ENCODE results near the gene ZNF41.

- TF ChIP-seq POLR2AphosphoS5 (IDR thresholded peaks at IDR 0.05; ENCODE audit: low read depth) (no peak), EZH2 (IDR thresholded peaks at IDR 0.05; ENCODE audit: low read depth, unreplicated experiment) (no peak), JUNB (IDR thresholded peaks at IDR 0.05; ENCODE audit: unreplicated experiment) (no peak), STAT1 (IDR thresholded peaks at IDR 0.05; ENCODE audit: unreplicated experiment) (no peak), EZH2phosphoT487 (IDR thresholded peaks at IDR 0.05; ENCODE audit: unreplicated experiment) (no peak), NANOG (IDR thresholded peaks at IDR 0.05; ENCODE audit: borderline replicate concordance) (no peak)
- TF ChIP-seq, protein P1, sequence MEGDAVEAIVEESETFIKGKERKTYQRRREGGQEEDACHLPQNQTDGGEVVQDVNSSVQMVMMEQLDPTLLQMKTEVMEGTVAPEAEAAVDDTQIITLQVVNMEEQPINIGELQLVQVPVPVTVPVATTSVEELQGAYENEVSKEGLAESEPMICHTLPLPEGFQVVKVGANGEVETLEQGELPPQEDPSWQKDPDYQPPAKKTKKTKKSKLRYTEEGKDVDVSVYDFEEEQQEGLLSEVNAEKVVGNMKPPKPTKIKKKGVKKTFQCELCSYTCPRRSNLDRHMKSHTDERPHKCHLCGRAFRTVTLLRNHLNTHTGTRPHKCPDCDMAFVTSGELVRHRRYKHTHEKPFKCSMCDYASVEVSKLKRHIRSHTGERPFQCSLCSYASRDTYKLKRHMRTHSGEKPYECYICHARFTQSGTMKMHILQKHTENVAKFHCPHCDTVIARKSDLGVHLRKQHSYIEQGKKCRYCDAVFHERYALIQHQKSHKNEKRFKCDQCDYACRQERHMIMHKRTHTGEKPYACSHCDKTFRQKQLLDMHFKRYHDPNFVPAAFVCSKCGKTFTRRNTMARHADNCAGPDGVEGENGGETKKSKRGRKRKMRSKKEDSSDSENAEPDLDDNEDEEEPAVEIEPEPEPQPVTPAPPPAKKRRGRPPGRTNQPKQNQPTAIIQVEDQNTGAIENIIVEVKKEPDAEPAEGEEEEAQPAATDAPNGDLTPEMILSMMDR (conservative IDR thresholded peaks at IDR 0.05; ENCODE audit: low read depth in 2 of 2), result no peak
- TF ChIP-seq, protein P2, sequence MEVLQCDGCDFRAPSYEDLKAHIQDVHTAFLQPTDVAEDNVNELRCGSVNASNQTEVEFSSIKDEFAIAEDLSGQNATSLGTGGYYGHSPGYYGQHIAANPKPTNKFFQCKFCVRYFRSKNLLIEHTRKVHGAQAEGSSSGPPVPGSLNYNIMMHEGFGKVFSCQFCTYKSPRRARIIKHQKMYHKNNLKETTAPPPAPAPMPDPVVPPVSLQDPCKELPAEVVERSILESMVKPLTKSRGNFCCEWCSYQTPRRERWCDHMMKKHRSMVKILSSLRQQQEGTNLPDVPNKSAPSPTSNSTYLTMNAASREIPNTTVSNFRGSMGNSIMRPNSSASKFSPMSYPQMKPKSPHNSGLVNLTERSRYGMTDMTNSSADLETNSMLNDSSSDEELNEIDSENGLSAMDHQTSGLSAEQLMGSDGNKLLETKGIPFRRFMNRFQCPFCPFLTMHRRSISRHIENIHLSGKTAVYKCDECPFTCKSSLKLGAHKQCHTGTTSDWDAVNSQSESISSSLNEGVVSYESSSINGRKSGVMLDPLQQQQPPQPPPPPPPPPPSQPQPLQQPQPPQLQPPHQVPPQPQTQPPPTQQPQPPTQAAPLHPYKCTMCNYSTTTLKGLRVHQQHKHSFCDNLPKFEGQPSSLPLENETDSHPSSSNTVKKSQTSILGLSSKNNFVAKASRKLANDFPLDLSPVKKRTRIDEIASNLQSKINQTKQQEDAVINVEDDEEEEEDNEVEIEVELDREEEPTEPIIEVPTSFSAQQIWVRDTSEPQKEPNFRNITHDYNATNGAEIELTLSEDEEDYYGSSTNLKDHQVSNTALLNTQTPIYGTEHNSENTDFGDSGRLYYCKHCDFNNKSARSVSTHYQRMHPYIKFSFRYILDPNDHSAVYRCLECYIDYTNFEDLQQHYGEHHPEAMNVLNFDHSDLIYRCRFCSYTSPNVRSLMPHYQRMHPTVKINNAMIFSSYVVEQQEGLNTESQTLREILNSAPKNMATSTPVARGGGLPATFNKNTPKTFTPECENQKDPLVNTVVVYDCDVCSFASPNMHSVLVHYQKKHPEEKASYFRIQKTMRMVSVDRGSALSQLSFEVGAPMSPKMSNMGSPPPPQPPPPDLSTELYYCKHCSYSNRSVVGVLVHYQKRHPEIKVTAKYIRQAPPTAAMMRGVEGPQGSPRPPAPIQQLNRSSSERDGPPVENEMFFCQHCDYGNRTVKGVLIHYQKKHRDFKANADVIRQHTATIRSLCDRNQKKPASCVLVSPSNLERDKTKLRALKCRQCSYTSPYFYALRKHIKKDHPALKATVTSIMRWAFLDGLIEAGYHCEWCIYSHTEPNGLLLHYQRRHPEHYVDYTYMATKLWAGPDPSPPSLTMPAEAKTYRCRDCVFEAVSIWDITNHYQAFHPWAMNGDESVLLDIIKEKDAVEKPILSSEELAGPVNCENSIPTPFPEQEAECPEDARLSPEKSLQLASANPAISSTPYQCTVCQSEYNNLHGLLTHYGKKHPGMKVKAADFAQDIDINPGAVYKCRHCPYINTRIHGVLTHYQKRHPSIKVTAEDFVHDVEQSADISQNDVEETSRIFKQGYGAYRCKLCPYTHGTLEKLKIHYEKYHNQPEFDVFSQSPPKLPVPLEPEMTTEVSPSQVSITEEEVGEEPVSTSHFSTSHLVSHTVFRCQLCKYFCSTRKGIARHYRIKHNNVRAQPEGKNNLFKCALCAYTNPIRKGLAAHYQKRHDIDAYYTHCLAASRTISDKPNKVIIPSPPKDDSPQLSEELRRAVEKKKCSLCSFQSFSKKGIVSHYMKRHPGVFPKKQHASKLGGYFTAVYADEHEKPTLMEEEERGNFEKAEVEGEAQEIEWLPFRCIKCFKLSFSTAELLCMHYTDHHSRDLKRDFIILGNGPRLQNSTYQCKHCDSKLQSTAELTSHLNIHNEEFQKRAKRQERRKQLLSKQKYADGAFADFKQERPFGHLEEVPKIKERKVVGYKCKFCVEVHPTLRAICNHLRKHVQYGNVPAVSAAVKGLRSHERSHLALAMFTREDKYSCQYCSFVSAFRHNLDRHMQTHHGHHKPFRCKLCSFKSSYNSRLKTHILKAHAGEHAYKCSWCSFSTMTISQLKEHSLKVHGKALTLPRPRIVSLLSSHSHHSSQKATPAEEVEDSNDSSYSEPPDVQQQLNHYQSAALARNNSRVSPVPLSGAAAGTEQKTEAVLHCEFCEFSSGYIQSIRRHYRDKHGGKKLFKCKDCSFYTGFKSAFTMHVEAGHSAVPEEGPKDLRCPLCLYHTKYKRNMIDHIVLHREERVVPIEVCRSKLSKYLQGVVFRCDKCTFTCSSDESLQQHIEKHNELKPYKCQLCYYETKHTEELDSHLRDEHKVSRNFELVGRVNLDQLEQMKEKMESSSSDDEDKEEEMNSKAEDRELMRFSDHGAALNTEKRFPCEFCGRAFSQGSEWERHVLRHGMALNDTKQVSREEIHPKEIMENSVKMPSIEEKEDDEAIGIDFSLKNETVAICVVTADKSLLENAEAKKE (CRISPR knock-in tag; IDR thresholded peaks at IDR 0.05), result no peak
Measured at GRCh38 chrX:47467106-47467505, 15.9 kb downstream of the ZNF41 start.

Measured in GM23338 (cell line).